Fibroblast of skin of abdomen (primary cell): ENCODE measurements around the gene SPATA18.
"Not testable (repeated sequence)": the region's sequence is repeated elsewhere in the genome, so short reads cannot be mapped to it uniquely, and the experiment has no call there.

Source experiments
- DNase-seq: peaks from one replicate; pipeline ENCODE4 v3.0.0-alpha.2; 2013

SPATA18 gene

DNA sequence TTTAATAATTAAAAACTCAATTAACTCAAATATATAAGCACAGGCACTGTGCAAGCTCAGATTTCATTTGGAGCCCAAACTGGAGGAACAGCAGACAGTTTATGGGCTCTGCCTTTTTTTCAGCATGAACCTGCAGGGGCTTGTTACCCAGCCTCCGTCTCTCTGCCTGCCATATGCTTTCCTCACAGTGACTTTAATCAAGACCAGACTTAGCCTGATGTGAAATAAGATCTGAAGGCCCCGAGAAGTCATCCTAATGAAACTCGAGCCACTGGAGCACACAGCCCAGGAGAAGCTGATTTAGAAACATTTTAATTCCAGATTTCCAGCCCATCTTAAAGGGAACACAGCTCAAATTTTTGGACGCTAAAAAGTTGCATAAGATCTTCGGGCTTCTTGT, 55.6 kb downstream of the SPATA18 start:
- DNase-seq = peak; percentile 85

DNA sequence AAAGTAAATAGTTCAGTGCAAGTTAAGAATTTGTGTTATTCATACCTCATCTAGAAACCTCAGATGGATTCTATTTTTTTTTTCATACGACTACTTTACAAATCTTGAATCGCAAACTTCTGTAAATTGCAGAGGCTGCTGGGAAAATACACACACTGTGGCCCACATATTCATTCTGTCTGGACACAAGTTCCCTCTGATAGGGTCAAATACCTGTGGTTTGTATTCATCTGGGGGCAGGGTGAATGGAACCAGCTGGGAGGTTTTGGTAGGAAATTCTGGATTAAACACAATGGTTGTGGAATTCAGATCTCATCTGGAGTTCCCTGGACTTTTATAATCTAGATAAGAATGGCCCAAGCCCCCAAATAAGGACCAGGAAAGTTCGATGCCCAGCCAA, 56.2 kb downstream of the SPATA18 start:
- peak; percentile 72 for DNase-seq

DNA sequence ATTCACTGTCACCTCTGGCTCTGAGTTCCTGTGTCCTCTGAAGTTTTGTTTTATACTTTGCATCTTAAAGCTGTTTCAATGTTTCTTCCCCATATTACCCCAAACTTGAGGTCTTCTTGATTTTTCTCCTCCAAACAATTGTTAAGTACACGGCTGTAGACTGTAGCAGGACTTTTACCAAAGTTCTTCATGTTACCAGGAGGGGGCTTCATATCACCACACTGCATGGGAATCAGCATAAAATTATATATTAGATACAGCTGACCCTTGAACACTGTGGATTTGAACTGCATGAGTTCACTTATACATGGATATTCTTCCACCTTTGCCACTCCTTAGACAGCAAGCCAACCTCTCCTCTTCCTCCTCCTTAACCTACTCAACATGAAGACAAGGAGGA, 56.6 kb downstream of the SPATA18 start:
- no peak for DNase-seq

DNA sequence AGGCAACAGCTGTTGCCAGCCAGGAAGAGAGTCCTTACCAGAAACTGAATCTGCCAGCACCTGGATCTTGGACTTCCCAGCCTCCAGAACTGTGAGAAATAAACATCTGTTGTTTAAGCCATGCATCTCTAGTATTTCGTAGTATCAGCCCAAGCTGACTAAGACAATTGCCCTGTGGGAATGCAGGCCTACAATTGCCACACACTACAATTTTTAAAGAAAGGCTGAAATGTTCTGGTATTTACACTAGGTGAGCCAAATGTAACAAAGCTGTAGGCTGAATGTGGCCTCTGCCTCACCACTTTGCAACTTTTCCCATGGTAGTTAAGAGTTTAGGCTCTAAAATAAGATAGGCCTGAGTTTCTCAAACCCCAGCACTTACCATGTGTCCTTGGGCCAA, 59.1 kb downstream of the SPATA18 start:
- DNase-seq = no peak

DNA sequence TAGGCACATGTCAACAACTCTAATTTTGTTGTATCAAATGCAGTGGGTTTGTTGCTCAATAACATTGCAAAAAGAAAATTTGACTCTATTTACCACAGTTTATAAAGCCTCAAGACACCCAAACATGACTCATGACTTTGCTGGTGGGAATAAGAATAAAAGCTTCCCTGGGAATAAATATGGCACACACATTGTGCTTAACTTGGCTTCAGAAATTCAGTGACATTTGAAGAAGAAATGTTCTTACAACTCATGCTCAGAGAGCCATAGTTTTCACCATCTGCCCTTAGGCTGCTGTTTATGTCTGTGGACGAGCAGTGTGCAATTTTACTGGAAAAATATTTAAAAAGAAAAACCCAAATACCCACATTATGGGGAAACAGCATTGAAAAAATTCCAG, 60.9 kb downstream of the SPATA18 start:
- peak; percentile 45 for DNase-seq

DNA sequence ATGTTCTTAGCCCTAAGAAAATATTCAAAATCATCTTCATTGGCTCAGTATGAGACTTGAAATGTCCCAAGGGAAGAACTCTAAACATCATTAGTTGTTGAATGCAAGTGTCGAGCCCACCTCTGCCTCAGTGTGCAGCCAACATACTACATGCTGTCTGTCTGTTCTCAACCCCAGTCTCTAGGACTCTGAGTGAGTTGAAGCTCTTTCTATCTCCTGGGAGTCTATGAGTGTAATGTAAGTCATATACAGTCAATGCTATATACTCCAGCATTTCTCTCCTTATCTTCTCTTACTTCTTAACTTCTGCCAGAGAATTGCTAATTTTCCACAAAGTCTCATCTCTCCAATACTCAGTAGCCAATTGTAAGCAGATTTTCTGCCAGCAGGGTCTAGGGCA, 61.3 kb downstream of the SPATA18 start:
- no peak for DNase-seq

DNA sequence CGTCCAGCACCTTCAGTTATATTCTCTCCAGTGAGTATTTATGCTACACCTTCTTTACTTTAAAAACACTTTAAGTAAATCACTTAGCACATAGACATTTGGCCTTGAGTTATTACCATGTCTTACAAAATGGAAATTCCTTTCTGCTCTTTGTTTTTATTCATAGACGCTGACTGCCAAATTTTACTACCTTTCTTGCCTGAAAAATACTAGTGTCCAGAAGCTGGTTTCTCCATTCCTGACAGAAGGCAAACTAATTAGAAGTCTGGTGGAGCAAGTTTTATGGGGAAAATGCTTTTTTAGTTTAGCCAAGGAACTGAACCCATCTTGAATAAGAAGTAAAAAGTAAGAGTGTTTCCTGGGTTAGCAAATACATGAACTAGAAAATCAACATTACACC, 65.5 kb downstream of the SPATA18 start:
- DNase-seq = no peak

DNA sequence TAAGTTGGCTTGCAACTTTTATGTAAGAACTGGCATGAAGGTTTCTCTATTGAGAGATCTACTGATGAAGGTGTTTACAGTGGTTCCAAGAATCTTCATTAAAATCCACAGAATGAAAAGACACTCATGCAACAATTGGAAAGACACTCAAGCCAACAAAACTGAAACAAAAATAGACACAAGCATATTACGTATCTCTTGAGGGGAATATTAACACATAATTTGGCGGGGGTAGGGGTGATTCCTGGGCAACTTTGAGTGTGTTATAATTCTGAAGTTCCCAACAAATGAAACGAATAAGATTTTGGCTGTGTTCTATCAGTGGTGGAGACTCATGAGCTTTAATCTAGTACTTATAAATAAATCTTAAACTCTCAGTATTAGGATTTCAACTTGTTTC, 75.1 kb downstream of the SPATA18 start:
- DNase-seq = no peak

DNA sequence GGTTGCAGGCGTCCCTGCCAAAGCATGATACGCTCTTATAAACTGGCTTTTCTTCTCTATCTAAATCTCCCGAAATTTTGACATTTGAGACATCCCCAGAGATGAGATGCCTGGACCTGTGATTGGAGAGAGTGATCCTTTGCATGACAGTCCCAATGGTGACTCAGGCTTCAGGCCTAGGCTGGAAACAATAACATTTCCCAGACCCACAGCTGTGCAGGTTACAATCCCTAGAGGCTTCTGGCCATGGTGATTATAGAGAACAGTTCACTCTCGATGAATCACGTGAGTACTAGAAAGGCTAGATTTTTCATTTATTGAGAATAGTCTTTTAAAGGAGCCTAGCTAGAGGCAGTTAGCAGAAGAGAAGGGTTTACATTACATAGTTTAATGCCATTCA, 75.9 kb downstream of the SPATA18 start:
- peak; percentile 41 for DNase-seq

DNA sequence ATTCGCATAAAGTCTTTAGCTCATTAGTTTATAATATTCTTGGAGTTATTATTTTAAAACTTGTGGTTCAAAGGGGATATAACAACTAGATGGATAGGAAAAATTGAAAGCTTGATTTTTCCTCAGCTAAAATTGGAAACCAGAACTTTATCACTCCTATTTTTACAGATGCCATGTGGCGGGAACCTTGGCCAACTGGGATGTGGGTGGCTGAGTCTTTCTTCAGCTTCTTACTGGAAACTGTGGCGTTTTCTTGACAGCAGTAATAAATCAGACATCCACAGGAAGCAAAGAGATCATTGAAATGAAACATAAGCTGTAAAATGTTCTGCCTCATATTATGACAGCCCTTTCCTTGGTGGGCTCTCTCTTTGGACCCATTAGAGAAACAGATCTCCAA, 84.1 kb downstream of the SPATA18 start:
- DNase-seq = no peak

DNA sequence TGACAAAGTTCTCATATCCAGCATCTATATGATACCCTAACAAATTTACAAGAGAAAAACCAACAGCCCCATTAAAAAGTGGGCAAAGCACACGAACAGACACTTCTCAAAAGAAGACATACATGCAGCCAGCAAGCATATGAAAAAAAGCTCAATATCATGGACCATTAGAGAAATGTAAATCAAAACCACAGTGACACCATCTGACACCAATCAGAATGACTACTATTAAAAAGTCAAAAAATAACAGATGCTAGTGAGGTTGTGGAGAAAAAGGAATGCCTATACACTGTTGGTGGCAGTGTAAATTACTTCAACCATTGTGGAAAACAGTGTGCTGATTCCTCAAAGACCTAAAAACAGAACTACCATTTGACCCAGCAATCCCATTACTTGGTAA, 86.0 kb downstream of the SPATA18 start:
- not testable (repeated sequence) for DNase-seq

DNA sequence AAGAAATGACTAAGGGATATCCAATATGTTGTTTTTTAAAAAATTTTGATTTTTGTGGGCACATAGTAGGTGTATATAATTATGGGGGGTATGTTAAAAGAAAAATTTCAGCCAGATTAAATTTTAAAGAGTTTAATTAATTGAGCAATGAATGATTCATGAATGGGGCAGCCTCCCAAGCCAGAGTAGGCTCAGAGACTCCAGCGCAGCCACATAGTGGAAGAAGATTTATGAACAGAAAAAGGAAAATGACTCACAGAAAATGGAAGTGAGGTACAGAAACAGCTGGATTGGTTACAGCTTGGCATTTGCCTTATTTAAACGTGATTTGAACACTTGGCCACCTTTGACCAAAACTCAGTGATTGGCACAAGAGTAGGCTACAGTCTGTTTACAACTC, 91.7 kb downstream of the SPATA18 start:
- peak; percentile 52 for DNase-seq

DNA sequence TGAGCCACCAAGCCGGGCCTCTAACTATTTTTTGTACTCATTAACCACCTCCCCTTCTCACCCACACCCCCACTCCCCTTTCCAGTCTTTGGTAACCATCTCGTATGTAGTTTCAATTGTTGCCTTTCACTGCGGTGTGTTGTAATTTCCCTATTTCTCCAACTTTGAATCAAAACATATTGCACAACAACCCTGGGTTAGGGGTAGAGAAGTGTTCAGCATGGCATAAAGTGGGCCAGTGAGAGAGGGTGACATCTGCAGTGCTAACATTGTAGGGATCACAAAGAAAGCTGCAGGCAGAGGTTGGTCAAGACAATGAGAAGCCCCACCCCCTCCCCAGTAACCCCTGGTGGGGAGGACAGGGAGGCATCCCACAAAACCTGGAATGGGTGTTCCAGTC, 92.7 kb downstream of the SPATA18 start:
- DNase-seq = no peak

DNA sequence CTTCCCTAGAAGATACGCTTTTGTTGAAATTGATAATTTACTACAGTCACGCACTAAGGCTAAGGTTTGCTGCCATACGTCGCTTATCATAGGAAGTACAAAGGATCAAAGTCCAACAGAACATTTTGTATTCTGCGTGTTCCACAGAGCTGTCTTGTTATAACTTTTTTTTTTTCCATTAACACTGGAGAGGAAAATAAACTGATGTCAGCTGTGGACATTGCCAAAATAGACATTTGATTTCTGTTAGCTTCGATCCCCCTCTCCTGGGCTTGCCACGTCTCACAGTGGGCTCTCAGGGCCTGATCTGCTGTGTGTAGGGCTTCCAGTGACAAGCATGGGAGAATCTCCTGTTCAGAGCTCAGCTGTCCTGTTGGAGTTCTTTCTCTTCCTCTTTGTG, 93.3 kb downstream of the SPATA18 start:
- no peak for DNase-seq
